Measurements from ENCODE around the gene BSCL2.
"Not testable (repeated sequence)": the region's sequence is repeated elsewhere in the genome, so short reads cannot be mapped to it uniquely, and the experiment has no call there.

BSCL2 gene

GRCh38 chr11:62654297-62654696 is 52.9 kb downstream of the BSCL2 start:
- no peak for DNase-seq (ENCODE audit: low read depth)

GRCh38 chr11:62652161-62653006 is 54.8 kb downstream of the BSCL2 start:
- no peak for DNase-seq (ENCODE audit: low read depth)

- DNase-seq (ENCODE audit: low read depth), result not testable (repeated sequence)
Observed at GRCh38 chr11:62650283-62650682, 56.9 kb downstream of the BSCL2 start.

GRCh38 chr11:62649486-62649885 is 57.7 kb downstream of the BSCL2 start:
- DNase-seq (ENCODE audit: low read depth), result no peak

GRCh38 chr11:62648967-62649364 is 58.3 kb downstream of the BSCL2 start:
- no peak for DNase-seq (ENCODE audit: low read depth)

GRCh38 chr11:62648185-62648966 is 58.8 kb downstream of the BSCL2 start:
- DNase-seq (ENCODE audit: low read depth), result no peak

GRCh38 chr11:62647609-62648005 is 59.6 kb downstream of the BSCL2 start:
- no peak for DNase-seq (ENCODE audit: low read depth)

- DNase-seq (ENCODE audit: low read depth), result no peak
Observed at GRCh38 chr11:62646825-62647608, 60.2 kb downstream of the BSCL2 start.

- peak; percentile 95 for DNase-seq (ENCODE audit: low read depth)
Observed at GRCh38 chr11:62645946-62646824, 61.0 kb downstream of the BSCL2 start, which contains the start of gene GANAB. Gene GANAB (minus strand): TSS chr11:62646613. CDS start chr11:62646599, 14 bp downstream.

GRCh38 chr11:62645671-62645945 is 61.6 kb downstream of the BSCL2 start:
- no peak for DNase-seq (ENCODE audit: low read depth)

- no peak for DNase-seq (ENCODE audit: low read depth)
Observed at GRCh38 chr11:62644220-62644619, 63.0 kb downstream of the BSCL2 start.

Measured in stimulated activated CD8-positive, alpha-beta memory T cell treated with anti-CD3 and anti-CD28 coated beads, Interleukin-15, amount 100 ng/mL, for 24 hours (primary cell).